ENCODE results near the gene ACADS.

Gene ACADS

DNA sequence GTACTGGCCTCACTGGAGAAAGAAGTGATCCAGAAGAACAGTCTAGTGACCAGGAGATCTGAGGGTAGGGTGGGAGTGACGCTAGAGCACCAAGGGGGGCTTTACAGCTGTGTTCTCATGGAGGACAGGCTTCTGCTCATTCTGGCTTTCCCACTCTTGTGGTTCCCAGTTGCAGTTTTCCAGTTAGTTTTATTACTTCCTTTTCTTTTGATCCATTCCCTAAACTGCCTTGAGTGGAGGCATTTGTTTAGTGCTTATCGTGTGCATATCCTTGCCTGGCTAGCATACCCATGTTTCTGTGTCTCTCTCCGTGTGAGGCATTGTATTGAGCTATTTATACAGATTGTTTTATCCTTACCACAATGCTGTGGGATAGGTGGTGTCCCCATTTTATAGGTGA is 34.6 kb upstream of the ACADS start:
- H3K36me3 Mint-ChIP-seq = peaks cover 29 to 35% of the 10 kb centered on the region in 2 donors
- no peaks in the 10 kb centered on the region for H3K27me3 Mint-ChIP-seq
- H3K9me3 Mint-ChIP-seq = no peaks in the 10 kb centered on the region
- H3K27ac Mint-ChIP-seq = no peak overlapping the region
- H3K4me1 Mint-ChIP-seq = peaks cover 25 to 57% of the 10 kb centered on the region in 2 donors
- DNase-seq (no peak), ATAC-seq (replicated peaks) (no peak)
- no peak overlapping the region for H3K4me3 Mint-ChIP-seq

DNA sequence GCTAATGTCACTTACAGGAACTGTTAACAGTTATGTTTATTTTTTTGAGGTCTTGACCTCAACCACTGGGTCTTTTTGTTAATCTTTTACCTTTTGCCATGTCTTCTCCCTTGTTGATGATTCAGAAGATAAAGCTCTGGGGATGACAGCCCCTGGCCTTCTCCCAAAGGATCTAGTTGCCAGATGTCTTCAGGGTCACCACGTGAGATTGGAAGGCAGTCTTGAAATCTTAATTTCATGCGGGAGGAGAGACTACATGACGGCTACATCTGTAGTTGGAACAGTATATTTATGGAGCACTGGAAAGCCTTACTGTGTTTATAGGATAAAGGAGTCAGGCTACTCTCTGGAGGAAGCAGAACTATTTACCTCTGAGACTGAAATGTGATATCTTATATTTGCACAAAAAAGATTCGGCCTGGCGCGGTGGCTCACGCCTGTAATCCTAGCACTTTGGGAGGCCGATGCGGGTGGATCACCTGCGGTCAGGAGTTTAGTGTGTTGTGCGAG is 33.0 kb upstream of the ACADS start:
- DNase-seq (no peak), ATAC-seq (replicated peaks) (no peak)
- H3K27ac Mint-ChIP-seq = no peak overlapping the region
- H3K4me3 Mint-ChIP-seq = no peak overlapping the region
- H3K27me3 Mint-ChIP-seq = no peaks in the 10 kb centered on the region
- H3K9me3 Mint-ChIP-seq = no peaks in the 10 kb centered on the region
- H3K4me1 Mint-ChIP-seq = peaks cover 27 to 62% of the 10 kb centered on the region in 2 donors
- peaks cover 40 to 50% of the 10 kb centered on the region in 2 donors for H3K36me3 Mint-ChIP-seq

GRCh38 chr12:120693848-120694247 is 31.8 kb upstream of the ACADS start:
- no peak for ATAC-seq (replicated peaks)
- Mint-ChIP-seq H3K9me3 (no peaks in the 10 kb centered on the region), H3K27me3 (no peaks in the 10 kb centered on the region), H3K4me3 (no peak overlapping the region), H3K36me3 (peaks cover 41 to 58% of the 10 kb centered on the region in 2 donors), H3K27ac (no peak overlapping the region), H3K4me1 (peaks cover 18 to 52% of the 10 kb centered on the region in 2 donors)
- DNase-seq = no peak

GRCh38 chr12:120696626-120697025 is 29.0 kb upstream of the ACADS start:
- no peak overlapping the region for H3K4me3 Mint-ChIP-seq
- ATAC-seq (replicated peaks) = no peak
- H3K27me3 Mint-ChIP-seq = no peaks in the 10 kb centered on the region
- no peaks in the 10 kb centered on the region for H3K9me3 Mint-ChIP-seq
- H3K27ac Mint-ChIP-seq = no peak overlapping the region
- H3K36me3 Mint-ChIP-seq = peaks cover 50 to 83% of the 10 kb centered on the region in 2 donors
- peaks cover 10 to 35% of the 10 kb centered on the region in 2 donors for H3K4me1 Mint-ChIP-seq
- no peak for DNase-seq

GRCh38 chr12:120697344-120697743 is 28.3 kb upstream of the ACADS start:
- H3K4me3 Mint-ChIP-seq = no peak overlapping the region
- H3K27ac Mint-ChIP-seq = no peak overlapping the region
- DNase-seq (no peak), ATAC-seq (replicated peaks) (no peak)
- H3K27me3 Mint-ChIP-seq = no peaks in the 10 kb centered on the region
- peaks cover 50 to 86% of the 10 kb centered on the region in 2 donors for H3K36me3 Mint-ChIP-seq
- peaks cover 10 to 29% of the 10 kb centered on the region in 2 donors for H3K4me1 Mint-ChIP-seq
- no peaks in the 10 kb centered on the region for H3K9me3 Mint-ChIP-seq

DNA sequence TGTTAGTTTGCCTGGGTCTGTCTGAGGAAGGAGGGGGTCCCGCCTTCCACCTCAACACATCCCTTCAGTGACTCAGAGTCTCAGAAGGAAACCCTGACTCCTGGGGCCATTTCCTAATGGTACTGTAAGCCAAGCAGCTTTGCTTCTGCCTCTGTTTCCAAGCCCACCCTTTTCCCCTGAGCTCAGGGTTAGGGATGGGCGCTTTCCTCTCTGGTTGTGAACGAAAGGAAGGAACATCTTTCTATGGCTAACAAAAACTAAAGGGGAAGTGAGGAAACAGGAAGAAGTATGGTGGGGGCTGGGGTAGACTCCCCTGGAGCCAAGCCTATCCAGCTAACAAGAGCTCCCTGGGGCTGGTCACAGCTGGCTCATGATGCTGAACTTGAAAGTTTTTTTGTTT is 27.0 kb upstream of the ACADS start:
- no peaks in the 10 kb centered on the region for H3K27me3 Mint-ChIP-seq
- peaks cover 56 to 88% of the 10 kb centered on the region in 2 donors for H3K36me3 Mint-ChIP-seq
- no peak for ATAC-seq (replicated peaks)
- H3K4me1 Mint-ChIP-seq = peaks cover 5 to 18% of the 10 kb centered on the region in 2 donors
- H3K4me3 Mint-ChIP-seq = no peak overlapping the region
- no peak overlapping the region for H3K27ac Mint-ChIP-seq
- no peaks in the 10 kb centered on the region for H3K9me3 Mint-ChIP-seq
- DNase-seq = no peak

GRCh38 chr12:120699553-120699952 is 26.1 kb upstream of the ACADS start:
- Mint-ChIP-seq H3K9me3 (no peaks in the 10 kb centered on the region), H3K27ac (no peak overlapping the region), H3K4me3 (no peak overlapping the region), H3K27me3 (no peaks in the 10 kb centered on the region), H3K4me1 (peaks cover 5 to 18% of the 10 kb centered on the region in 2 donors), H3K36me3 (peaks cover 54 to 82% of the 10 kb centered on the region in 2 donors)
- ATAC-seq (replicated peaks) (no peak), DNase-seq (no peak)

DNA sequence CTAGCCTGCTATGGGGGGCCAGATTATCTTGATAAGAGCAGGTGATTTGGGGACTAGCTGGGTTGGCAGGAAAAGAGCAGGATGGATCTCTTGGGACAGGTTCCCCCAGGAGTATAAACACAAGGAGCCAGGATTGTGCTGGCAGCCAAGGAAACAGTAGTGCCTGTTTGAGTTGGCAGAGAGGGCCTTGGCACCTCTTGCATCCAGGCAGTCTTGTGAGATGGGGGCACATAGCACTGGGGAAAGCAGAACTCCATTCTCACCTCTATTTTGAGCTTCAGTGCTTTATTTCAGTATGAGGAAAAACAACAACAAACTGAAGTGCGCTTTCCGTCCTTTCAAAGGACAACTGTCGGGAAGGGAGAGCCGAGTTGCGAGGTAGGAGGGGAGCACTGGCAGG is 24.7 kb upstream of the ACADS start:
- H3K27ac Mint-ChIP-seq = no peak overlapping the region
- H3K36me3 Mint-ChIP-seq = peaks cover 46 to 77% of the 10 kb centered on the region in 2 donors
- no peak for DNase-seq
- H3K9me3 Mint-ChIP-seq = no peaks in the 10 kb centered on the region
- H3K4me1 Mint-ChIP-seq = peaks cover 3 to 12% of the 10 kb centered on the region in 2 donors
- no peaks in the 10 kb centered on the region for H3K27me3 Mint-ChIP-seq
- ATAC-seq (replicated peaks) = no peak
- H3K4me3 Mint-ChIP-seq = no peak overlapping the region

DNA sequence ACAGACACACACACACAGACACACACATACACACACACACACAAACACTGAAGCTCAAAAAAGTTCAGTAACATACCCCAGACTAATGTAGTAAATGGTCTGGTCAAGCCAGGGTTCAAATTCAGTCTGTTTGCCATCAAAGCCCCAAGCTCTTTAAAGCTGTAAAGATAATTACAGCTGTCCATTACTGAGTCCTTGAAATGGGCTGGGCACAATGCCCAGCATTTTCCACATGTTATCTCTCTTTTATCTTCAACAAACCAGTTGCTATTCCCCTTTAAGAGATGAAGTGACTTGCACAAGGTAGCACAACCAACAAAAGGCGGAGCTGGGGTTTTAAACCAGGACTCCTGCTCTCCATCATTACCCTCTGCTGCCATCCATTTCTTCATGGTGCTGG is 23.0 kb upstream of the ACADS start:
- no peak overlapping the region for H3K27ac Mint-ChIP-seq
- no peak overlapping the region for H3K4me3 Mint-ChIP-seq
- no peak for DNase-seq
- peaks cover 33 to 65% of the 10 kb centered on the region in 2 donors for H3K36me3 Mint-ChIP-seq
- peaks cover 0 to 6% of the 10 kb centered on the region in 2 donors for H3K4me1 Mint-ChIP-seq
- H3K9me3 Mint-ChIP-seq = no peaks in the 10 kb centered on the region
- no peak for ATAC-seq (replicated peaks)
- no peaks in the 10 kb centered on the region for H3K27me3 Mint-ChIP-seq

GRCh38 chr12:120703311-120703942 is 22.2 kb upstream of the ACADS start:
- H3K36me3 Mint-ChIP-seq = peaks cover 33 to 58% of the 10 kb centered on the region in 2 donors
- peaks cover 0 to 6% of the 10 kb centered on the region in 2 donors for H3K4me1 Mint-ChIP-seq
- no peak overlapping the region for H3K4me3 Mint-ChIP-seq
- no peaks in the 10 kb centered on the region for H3K9me3 Mint-ChIP-seq
- H3K27me3 Mint-ChIP-seq = no peaks in the 10 kb centered on the region
- H3K27ac Mint-ChIP-seq = peak overlapping the region; percentile 20
- DNase-seq (no peak), ATAC-seq (replicated peaks) (no peak)

- no peaks in the 10 kb centered on the region for H3K27me3 Mint-ChIP-seq
- H3K9me3 Mint-ChIP-seq = no peaks in the 10 kb centered on the region
- H3K4me3 Mint-ChIP-seq = no peak overlapping the region
- no peak for DNase-seq
- ATAC-seq (replicated peaks) = no peak
- peaks cover 26 to 37% of the 10 kb centered on the region in 2 donors for H3K36me3 Mint-ChIP-seq
- H3K4me1 Mint-ChIP-seq = peaks cover 4 to 5% of the 10 kb centered on the region in 2 donors
- H3K27ac Mint-ChIP-seq = no peak overlapping the region
These were observed 20.0 kb upstream of the ACADS start for GRCh38 chr12:120705618-120706017.

GRCh38 chr12:120706029-120706428 is 19.6 kb upstream of the ACADS start:
- Mint-ChIP-seq H3K9me3 (no peaks in the 10 kb centered on the region), H3K27me3 (no peaks in the 10 kb centered on the region), H3K27ac (no peak overlapping the region), H3K36me3 (peaks cover 22 to 33% of the 10 kb centered on the region in 2 donors), H3K4me1 (peaks cover 5 to 7% of the 10 kb centered on the region in 2 donors), H3K4me3 (no peak overlapping the region)
- no peak for ATAC-seq (replicated peaks)
- DNase-seq = no peak

- H3K27me3 Mint-ChIP-seq = no peaks in the 10 kb centered on the region
- no peaks in the 10 kb centered on the region for H3K9me3 Mint-ChIP-seq
- H3K4me3 Mint-ChIP-seq = no peak overlapping the region
- H3K4me1 Mint-ChIP-seq = peaks cover 16 to 21% of the 10 kb centered on the region in 2 donors
- ATAC-seq (replicated peaks) = no peak
- no peak overlapping the region for H3K27ac Mint-ChIP-seq
- H3K36me3 Mint-ChIP-seq = peaks cover 6 to 14% of the 10 kb centered on the region in 2 donors
- DNase-seq = no peak
These were observed 17.0 kb upstream of the ACADS start for GRCh38 chr12:120708651-120709050.

- Mint-ChIP-seq H3K4me1 (peaks cover 20 to 25% of the 10 kb centered on the region in 2 donors), H3K36me3 (peaks cover 10 to 24% of the 10 kb centered on the region in 2 donors), H3K27me3 (no peaks in the 10 kb centered on the region), H3K4me3 (peak within 1 kb of the TSS; percentile 87 to 93), H3K9me3 (no peaks in the 10 kb centered on the region), H3K27ac (peak within 1 kb of the TSS; percentile 86)
- DNase-seq (peak; percentile 39), ATAC-seq (replicated peaks) (peak; percentile 82 to 86)
These were observed 15.4 kb upstream of the ACADS start, which contains the start of gene UNC119B for GRCh38 chr12:120710031-120710804. Gene UNC119B (plus strand): TSS chr12:120710458. CDS start chr12:120710475, 17 bp downstream.
